ENCODE data around the gene STRIP2.
"Not testable (repeated sequence)": the region's sequence is repeated elsewhere in the genome, so short reads cannot be mapped to it uniquely, and the experiment has no call there.

Gene STRIP2

DNA sequence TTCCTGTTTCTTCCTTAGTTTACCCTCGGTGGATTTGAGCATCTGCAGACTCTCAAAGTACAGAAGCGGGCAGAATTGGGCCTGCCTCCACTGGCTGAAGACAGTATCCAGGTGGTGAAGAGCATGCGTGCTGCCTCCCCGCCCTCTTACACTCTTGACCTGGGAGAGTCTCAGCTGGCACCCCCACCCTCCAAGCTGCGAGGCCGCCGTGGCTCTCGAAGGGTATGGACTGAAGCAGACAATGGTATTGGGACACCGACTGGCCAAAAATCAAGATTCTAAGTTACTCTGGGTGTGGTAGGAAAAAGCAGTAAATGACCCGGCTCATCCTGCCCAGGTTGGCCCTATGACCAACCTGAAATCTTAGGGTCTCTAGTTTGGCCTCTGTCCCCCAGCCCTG is 22.2 kb downstream of the STRIP2 start:
- DNase-seq (ENCODE audit: low spot score), result no peak

DNA sequence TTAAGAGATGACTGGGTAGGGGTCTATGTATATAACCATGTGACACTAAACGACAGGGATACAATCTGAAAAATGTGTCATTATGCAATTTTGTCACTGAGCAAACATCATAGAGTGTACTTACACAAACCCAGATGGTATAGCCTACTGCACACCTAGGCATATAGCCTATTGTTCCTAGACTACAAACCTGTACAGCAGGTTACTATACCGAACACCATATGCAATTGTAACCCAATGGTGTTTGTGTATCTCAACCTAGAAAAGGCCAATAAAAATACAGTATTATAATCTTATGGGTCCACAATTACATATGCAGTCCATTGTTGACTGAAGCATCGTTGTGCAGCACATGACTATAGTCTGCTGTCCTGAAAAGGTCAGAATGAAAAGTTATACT is 22.9 kb downstream of the STRIP2 start:
- DNase-seq (ENCODE audit: low spot score), result no peak

DNA sequence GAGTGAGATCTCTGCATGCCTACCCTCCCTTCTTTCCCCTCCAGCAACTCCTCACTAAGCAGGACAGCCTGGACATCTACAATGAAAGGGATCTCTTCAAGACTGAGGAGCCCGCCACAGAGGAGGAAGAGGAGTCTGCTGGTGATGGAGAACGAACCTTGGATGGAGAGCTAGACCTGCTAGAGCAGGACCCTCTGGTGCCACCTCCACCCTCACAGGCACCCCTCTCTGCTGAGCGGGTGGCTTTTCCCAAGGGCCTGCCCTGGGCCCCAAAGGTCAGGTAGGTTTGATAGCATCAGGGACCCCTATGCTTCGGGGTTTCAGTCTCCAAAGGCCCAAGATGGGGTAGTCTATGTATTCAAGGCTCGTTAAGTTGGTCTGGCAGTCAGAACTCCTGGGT is 23.9 kb downstream of the STRIP2 start:
- DNase-seq (ENCODE audit: low spot score), result no peak

DNA sequence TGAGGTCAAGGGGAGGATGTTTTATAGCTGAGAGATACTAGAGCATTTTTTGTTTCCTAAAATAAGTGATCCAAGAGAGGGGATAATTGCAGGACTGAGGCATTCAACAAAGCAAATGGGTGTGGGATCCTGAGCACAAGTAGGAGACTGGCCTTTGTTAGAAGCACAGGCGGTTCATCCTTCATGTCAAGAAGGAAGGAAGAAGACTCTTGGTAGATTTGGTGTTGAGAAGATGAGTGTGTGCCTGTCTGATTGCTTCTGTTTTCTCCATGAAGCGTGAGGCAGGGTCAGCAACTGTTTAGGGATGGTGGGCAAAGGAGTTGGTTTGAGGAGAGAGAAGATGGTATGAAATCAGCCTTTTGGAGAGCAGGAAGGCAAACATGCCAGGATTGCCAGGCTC is 27.6 kb downstream of the STRIP2 start:
- DNase-seq (ENCODE audit: low spot score), result no peak

DNA sequence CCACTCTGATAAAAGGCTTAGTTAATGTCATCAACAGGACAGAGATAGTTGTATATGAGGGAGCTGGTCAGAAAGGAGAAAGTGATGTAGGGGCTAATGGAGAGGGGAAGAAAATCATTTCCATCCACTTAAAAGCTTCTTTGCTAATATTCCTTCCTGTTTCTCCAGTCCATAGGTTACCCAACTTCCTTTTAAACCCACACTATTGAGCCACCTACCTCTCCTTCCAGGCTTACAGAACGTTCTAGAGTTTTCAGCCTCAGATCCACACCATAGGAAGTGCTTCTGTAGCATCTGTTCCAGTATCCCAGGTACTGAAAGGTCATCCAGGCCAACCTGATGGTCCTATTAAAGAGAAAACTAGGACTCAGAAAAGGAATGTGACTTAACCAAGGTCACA is 28.2 kb downstream of the STRIP2 start:
- DNase-seq (ENCODE audit: low spot score), result no peak

DNA sequence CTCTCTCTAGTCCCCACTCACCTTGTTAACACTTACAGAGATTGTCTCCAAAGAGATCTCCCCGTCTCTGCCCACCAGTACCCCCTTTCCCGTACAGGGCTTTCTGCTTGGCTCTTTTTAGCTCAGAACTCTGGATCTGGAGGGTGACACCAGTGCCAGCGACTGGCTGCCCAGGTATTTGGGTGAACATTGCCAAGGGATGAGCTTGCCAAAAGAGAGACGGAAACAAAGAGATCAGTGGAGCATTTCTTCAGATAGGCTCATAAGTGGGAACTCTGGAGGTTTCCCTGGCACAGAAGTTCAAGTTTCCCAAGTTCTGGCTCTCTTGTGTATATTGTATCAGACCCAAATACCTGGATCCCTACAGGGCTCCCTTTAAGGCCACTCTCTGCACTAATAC is 30.0 kb downstream of the STRIP2 start:
- no peak for DNase-seq (ENCODE audit: low spot score)

DNA sequence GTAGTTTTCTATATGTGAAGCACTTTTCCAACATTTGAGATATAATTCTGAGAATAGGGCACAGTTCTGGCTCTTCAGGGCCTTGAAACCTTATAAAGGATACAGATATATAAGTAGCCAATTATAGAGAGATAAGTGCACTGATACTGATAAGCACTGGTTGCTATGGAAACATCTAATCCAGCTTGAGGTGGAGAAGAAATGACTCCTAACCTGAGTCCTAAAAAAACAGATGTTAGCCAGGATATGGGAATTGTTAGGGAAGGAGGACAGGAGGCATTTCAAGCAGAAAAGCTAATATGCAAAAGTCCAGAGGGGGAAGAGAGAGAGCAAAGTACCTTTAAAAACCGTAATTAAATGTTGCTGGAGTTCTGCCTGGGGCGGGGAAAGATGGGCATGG is 30.8 kb downstream of the STRIP2 start:
- no peak for DNase-seq (ENCODE audit: low spot score)

DNA sequence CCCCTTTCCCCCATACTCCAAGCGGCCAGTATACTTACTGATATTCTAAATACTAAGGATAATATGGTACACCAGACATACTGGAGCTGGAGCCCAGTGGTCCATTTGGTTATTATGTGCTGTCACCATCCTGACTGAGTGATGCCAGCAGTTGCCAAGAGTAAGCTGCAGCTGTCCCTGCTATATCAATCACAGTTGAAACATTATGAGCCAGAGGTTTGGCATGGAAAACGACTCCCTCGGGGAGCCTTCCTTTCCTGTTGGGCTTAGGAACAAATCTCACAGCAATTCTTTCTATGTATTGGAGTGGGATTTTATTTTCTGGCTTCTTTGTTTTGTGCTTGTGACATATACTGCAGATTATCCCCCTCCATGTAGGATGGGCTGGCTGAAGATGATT is 32.6 kb downstream of the STRIP2 start:
- DNase-seq (ENCODE audit: low spot score), result no peak

DNA sequence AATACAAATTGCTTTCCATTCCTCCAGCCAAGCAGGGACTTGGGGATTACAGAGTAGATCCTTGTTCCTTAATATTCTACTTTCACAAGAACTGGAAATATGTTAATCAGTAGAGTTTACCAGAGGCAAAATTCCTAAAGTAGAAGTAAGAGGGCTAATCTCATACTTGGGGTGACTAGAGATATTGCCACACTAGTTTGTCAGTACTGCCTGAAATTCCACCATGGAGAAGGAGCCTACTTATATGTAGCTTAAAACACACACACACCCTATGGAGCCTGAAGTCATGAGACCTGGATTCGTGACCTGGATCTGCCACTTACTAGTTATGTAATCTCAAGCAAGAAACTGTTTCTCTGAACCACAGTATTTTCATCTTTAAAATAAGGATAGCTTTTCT is 33.9 kb downstream of the STRIP2 start:
- DNase-seq (ENCODE audit: low spot score), result no peak

DNA sequence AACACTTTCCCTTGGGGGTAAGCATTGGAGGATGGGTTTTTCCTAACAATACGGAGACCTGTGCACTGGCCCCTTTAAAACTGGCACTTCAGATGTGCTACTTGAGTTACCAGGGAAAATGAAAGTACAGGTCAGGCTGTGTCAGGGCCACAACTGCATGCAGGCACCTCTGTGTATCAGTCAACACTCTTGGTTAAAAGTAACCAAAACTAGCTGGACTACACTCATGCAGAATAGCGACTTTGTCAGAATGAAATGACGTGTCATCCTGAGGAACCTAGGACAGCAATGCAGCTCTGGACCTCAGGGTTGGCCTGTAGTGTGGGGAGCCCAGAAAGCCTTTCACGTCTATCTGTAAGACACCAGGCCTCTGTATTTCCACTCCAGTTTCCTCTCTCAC is 34.3 kb downstream of the STRIP2 start:
- DNase-seq (ENCODE audit: low spot score), result no peak

DNA sequence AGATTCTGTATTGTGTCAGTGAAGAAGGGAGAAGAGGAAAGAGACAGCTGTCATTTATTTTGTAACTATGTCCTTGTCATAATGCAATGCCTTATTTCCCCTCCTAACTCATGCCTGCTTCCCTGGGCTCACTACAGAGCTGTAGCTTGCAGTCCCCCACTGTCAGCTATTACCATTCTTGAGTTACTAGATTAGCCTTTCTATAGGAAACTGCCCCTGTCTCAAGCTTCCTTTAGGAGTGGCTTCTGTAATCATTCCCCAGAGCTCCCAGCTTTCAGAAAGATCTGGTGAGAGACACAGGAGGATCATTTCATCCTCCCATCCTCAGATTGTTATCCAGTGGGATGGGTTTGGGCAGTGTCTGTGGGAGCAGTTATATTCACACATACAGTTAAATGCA is 35.7 kb downstream of the STRIP2 start:
- DNase-seq (ENCODE audit: low spot score), result no peak

DNA sequence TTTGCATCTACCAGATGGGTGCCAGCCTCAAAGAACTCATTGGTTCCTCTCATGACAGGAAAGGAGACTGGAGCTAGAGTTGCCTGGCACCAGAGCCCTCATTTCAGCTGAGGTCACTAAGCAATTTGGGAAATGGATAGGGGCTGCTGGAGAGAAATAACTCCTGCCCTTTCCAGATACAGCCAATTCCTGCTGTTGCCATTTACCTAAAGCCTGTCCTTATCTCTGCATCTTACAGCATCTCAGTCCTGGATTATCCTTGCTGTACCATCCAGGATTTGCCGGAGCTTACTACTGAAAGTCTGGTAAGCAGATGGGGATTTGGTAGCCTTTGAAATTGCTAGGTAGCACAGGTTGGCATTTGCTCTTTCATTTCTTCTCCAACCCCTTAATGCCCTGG is 36.2 kb downstream of the STRIP2 start:
- no peak for DNase-seq (ENCODE audit: low spot score)

DNA sequence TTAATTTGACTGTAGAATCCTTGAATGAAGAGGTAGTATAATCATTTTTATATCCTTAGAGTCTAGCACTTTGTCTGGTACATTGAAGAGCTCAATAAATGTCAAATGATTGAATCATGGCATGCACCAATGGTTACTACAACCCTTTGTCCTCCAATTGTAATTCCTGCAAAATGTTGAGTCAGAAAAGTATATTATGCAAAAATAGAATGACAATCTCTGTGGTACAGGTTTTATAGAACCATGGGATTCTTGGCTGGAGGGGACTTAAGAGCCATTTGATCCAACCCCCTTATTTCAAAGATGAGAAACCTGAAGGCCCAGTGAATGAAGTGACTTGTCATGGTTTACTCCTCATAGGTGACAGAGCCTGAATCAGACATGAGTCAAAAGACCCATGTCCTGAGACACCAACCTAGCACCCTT is 37.2 kb downstream of the STRIP2 start:
- DNase-seq (ENCODE audit: low spot score), result no peak

DNA sequence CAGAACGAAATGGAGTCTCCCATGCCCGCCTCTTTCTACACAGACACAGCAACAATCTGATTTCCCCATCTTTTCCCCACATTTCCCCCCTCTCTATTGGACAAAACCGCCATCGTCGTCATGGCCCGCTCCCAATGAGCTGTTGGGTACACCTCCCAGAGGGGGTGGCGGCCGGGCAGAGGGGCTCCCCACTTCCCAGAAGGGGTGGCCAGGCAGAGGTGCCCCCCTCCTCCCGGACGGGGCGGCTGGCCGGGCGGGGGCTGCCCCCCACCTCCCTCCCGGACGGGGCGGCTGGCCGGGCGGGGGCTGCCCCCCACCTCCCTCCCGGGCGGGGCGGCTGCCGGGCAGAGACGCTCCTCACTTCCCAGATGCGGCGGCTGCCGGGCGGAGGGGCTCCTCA is 41.7 kb downstream of the STRIP2 start:
- not testable (repeated sequence) for DNase-seq (ENCODE audit: low spot score)

DNA sequence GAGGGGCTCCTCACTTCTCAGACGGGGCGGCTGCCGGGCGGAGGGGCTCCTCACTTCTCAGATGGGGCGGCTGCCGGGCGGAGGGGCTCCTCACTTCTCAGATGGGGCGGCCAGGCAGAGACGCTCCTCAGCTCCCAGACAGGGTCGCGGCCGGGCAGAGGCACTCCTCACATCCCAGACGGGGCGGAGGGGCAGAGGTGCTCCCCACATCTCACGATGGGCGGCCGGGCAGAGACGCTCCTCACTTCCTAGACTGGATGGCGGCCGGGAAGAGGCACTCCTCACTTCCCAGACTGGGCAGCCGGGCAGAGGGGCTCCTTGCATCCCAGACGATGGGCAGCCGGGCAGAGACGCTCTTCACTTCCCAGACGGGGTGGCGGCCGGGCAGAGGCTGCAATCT is 42.2 kb downstream of the STRIP2 start:
- not testable (repeated sequence) for DNase-seq (ENCODE audit: low spot score)

DNA sequence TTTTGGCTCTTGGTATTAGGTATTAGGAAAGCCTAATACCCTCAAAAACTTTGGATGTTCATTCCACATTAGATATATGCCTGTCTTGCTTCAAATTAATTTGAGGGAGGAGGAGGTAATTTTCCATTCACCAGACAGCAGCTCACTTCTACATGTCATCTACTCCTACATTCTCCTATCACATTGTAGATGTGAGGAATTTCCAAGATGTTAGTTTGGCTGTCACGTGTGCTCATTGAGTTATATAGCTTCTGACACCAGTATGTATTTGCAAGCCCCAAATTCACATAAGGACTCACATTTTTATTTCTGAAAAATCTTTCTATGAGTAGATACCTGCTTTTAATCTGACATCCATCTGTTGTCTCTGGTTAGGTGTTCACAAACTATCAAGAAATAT is 45.6 kb downstream of the STRIP2 start:
- DNase-seq (ENCODE audit: low spot score), result no peak

DNA sequence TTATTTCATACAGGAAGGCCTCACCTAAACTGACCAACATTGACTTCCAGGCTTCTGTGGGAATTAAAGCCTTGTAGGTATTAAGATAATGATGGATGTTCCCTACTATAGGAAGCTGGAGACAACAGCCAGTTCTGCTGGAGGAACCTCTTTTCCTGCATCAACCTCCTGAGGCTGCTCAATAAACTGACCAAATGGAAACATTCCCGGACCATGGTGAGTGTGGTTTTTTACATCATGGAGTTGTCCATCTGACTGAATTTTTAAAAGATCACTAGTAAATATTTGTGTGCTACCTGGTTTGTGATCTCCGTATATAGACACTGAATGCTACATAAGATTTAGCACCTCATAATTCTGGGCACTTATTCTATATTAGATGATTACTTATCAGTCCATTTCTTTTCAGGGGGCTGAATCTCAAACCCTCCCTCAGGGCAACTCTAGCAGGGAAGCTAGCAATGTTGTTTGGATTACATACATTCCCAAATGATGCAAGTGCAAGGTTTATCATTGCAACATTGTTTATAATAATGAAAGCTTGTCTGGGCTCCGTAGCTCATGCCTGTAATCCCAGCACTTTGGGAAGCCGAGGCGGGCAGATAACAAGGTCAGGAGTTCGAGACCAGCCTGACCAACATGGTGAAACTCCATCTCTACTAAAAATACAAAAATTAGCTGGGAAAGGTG is 46.6 kb downstream of the STRIP2 start:
- DNase-seq (ENCODE audit: low spot score), result no peak

DNA sequence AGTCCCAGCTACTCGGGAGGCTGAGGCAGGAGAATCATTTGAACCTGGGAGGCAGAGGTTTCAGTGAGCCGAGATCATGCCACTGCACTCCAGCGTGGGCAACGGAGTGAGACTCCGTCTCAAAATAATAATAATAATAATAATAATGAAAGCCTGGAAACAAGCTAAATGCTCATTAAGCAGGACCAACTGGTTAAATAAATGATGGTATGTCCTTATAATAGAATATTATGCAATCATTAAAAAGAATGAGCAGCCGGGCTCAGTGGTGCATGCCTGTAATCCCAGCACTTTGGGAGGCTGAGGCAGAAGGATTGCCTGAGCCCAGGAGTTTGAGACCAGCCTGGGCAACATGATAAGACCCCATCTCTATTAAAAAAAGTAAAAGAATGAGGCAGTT is 47.1 kb downstream of the STRIP2 start:
- not testable (repeated sequence) for DNase-seq (ENCODE audit: low spot score)

DNA sequence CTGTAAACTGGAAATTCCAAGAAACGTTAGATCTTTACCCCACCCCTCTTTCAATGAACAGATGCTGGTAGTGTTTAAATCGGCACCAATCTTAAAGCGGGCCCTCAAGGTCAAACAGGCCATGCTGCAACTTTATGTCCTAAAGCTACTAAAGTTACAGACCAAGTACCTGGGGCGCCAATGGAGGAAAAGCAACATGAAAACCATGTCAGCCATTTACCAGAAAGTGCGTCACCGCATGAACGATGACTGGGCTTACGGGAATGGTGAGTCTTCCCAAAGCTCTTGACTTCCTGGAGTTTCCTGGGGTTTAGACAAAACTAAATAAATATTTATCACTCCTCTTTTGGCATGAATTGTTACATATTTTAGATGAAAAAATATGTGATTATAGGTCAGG is 48.5 kb downstream of the STRIP2 start:
- DNase-seq (ENCODE audit: low spot score), result no peak

DNA sequence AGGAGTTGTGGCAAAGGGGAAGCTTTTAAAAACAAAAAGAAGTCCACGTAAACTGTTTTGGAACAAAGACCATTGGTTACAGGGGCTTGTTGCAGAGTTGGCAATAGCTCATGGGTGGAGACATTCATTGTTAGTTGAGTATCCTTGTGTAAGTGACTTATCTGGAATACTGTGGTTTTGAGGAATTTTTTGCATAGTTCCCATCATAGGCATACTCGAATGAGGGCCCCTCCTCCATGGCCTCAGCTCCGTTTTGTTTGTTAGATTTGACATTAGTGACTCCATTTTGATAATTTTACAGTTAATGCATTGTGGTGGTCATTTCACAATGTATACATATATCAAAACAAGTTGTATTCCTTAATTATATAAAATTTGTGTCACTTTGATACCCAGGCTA is 55.3 kb downstream of the STRIP2 start:
- DNase-seq (ENCODE audit: low spot score), result no peak

DNA sequence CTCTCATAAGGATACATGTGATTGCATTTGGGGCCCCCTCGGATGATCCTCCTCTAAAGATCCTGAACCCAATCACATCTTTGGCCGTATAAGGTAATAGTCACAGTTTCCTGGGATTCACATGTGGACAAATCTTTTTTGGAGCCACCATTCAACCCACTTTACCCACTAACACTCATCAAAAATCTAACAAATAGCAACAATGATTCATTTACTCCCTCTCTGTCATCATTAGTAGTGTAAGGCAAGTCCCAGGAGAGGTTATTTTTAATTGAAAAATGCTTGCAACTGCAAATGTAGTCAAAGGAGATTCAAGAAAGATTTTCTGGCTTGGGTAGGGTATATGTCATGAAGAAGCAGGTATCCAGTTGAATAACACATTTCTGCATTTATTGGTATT is 58.2 kb downstream of the STRIP2 start:
- DNase-seq (ENCODE audit: low spot score), result no peak

DNA sequence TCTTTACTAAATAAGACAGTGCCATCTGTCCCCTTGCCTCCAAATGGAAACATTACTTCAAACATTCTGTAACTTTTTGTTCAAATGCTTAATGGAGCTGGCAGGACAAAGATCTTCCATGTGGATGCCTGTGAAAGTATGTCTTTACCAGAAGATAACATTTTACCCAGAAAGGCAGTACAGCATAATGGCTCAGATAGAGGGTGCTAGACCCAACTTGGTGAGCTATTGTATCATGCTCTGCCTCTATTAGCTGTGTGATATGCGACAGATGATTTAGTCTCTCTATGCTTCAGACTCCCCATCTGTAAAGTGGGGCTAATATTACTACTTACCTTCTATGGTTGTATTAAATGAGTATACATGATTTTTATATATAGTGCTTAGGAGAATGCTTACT is 59.3 kb downstream of the STRIP2 start:
- no peak for DNase-seq (ENCODE audit: low spot score)

DNA sequence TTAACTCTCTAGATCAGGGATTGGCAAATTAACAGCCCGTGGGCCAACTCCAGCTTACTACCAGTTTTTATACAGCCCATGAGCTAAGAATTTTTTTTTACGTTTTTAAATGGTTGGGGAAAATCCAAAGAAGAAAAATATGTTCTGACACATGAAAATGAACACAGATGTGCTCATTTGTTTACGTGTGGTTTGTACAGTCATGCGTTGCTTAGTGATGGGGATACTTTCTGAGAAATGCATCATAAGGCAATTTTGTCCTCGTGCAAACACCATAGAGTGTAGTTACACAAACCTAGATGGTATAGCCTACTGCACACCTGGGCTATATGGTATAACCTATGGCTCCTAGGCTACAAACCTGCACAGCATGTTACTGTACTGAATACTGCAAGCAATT is 59.8 kb downstream of the STRIP2 start:
- DNase-seq (ENCODE audit: low spot score), result no peak

DNA sequence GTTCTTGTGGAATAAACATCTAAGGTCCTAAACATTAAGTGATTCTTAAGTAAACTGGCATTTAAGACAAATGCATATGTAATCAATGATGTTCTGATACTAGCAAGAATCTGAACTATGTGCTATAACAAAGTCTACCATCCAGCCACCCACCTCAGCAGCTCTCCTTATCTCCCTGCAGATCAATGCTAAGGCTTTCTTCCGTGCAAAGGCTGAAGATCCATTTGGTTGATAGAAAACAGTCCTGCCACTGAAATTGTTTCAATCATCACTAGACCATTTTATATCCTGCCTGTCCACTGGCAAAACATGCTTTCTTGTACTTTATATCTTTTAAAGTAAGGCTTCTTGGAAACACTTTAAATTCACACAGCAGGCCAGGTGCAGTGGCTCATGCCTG is 61.8 kb downstream of the STRIP2 start:
- no peak for DNase-seq (ENCODE audit: low spot score)

DNA sequence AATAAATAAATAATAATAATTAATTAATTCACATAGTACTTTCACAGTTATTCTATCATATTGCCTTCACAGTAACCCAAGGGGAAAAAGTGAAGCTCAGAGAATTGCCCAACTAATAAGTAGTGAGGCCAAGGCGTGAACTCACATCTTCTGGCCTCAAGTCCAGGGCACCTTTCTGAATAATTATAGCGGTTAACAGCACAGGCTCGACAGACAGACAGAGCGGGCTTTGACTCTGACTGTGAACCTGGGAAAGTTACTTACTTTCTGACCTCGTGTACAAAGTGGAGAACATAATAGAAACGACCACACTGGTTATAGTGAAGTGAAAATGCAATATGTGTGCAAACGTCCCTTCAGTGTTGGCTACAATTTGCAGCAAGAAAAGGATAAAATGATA is 62.4 kb downstream of the STRIP2 start:
- no peak for DNase-seq (ENCODE audit: low spot score)

All from hematopoietic multipotent progenitor cell treated with erythropoietin and hydrocortisone succinate and interleukin-3 and kit ligand, for 15 days (in vitro differentiated cells).